NK-92 (cell line): ENCODE results near the gene UQCRC1.

Source experiments
- DNase-seq: peaks from one replicate; lab custom pipeline; 2025; ENCODE audit not compliant: unreplicated experiment; lab: John Stamatoyannopoulos, UW

Gene UQCRC1

DNA sequence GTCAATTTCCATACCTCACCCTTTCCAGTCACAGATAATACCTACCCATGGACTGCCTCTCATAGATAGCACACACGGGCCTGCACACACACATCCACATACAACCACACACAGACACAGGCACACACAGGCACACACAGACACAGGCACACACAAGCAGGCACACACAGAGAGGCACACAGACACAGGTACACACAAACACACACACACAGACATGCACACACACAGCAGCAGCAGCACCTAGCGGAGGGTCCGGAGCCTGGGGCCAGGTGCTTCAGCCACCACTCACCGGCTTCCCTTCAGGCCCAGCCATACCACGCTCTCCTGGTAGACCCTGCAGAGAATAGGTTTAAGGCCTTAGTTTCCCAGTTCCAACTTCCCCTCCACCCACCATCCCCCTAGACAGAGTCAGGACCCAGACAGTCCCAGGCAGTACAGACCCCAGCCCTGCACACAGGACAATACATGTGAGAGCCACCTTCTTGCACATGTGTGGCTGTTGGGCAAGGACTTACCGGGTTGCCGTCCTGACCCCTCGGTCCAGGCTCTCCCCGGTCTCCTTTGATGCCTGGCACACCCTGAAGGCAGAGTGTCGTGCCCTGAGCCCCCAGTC, 35.4 kb downstream of the UQCRC1 start:
- DNase-seq: no peak

DNA sequence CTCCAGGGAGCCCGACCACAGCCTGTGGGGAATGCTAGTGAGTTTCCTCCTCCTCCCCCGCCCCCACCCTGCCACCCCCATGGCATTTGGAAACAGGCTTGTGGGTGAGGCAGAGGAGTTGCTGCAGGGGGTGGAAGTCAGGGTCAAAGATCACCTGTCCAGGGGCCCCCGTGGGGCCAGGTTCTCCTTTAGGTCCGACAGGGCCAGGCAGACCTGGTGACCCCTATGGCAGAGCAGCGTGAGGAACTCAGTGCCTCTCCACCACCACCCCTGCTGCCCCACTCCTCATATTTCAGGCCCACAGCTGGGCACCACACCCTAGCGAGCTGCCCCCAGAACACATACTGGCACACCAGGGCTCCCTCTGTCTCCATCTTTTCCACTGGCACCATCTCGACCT, 36.9 kb downstream of the UQCRC1 start:
- no peak for DNase-seq

DNA sequence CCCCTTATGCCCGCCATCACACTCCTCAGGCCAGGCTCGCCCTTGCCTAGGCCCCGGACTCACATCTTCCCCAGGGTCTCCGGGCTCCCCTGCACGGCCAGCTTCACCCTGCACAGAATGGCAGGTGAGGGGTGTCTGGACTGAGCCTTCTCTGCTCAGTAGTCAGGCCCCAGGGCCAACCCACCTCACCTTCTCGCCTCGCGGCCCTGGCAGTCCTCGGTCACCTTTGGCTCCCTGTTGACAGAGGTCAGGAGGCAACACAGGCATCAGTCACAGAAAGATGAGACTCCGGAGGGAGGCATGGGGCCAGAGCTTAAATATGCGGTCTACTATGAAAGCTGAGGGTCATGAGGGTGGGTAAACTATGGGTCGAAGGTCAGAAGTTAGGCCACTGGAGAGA, 37.5 kb downstream of the UQCRC1 start:
- no peak for DNase-seq

DNA sequence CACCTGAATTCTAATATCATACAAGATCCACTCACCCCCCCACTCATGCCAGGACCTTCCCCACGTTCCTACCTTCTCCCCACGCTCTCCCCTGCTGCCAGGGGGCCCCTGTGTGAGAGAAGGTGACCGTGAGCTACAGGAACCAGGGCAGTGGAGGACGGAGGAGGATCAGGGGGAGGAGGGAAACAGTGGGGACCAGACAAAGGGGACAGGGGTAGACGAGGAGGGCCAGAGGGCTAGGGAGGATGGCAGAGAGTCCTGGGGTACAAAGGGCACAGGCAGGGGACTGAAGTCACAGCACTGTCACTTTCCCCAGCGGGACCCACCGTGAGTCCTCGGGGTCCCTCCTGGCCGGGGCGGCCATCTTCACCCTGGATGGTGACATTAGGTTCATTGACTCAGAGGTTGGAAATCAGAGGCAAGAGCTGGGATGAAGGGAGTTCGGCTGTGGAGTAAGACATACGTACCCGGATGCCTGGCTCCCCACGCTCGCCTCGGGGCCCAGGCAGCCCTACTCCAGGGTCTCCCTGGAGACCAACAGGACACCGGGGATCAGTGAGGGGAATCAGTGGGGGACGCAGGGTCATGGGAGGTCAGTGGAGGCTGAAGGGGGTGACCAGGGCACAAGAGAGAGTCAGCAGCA, 39.5 kb downstream of the UQCRC1 start:
- DNase-seq: no peak

DNA sequence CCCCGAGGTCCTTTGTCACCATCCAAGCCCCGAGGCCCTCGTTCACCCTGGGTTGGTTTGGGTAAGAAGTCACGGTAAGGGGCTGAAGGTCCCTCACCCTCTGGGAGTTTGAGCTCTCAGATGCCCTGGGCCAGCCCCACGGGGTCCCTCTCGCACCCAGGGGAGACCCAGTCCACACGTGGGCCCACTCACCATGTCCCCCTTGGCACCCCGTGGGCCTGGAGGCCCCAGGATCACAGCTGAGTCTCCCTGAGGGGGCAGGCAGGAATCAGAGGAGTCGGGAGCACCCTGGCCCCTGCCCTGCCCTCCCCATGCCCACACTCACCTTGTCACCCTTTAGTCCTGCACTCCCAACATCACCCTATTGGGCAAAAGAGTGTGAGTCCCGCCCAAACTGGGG, 40.0 kb downstream of the UQCRC1 start:
- no peak for DNase-seq

DNA sequence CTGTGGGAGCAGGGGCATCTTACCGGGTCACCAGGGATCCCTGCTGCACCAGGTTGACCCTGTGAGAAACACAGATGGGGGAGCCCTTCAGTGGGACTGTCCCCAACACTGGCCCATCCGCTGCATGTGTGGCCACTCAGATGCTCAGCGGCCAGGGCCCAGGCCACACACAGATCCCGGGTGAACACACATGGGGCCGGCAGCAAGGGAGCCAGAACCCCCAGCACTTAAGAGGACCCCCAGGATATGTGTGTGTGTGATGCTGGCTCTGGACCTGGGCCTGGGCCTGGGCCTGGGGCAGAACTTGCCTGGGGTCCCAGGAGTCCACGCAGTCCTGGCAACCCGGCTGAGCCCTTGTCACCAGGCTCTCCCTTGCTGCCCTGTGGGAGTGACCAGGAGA, 41.0 kb downstream of the UQCRC1 start:
- DNase-seq: no peak

DNA sequence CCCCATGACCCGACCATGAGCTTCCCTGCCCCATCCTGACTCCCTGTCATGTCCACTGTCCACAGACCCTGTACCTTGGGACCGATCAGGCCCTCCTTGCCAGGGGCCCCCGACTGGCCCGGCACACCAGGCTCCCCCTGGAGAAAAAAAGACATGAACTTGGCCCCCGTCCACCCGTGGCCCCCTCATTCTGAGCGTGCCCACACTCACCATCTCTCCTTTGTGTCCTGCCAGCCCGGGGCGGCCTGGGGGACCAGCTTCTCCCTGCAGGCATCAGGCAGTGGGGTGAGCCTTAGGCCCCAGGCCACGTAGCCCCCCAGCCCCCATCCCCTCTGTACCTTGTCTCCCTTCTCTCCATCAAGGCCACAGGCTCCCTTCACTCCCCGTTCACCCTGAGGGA, 41.9 kb downstream of the UQCRC1 start:
- DNase-seq: no peak

DNA sequence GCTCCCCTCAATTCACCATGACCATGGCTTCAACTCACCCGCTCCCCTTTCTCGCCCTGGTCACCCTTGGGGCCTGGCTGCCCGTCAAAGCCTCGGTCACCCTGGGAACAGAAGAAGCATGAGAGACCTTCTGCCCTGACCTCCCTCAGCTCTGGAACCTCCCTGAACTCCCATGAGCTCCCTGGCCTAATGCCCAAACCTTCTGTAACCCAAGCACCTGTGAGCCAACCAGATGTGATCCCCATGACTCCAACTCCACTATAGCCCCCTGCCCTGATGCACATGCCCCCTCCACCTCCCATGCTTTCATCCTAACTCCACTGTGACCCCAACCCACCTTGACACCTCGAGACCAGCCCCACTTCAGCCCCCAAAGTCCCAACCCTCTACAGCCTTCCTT, 42.4 kb downstream of the UQCRC1 start:
- no peak for DNase-seq

DNA sequence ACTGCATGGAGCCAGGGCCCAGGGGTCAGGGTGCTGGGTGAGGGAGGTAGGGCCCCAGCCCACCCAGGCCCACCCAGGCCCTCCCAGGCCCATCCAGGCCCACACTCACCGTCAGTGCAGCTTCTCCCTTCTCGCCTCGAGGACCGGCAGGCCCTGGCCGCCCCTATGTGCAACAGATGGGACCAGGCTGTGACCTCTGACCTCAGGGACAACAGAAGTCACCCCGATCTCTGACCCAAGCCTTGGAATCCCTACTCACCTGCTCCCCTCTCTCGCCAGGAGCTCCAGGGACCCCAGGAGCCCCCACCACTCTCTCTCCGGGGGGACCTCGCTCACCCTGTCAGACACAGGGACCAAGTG, 43.1 kb downstream of the UQCRC1 start:
- no peak for DNase-seq

DNA sequence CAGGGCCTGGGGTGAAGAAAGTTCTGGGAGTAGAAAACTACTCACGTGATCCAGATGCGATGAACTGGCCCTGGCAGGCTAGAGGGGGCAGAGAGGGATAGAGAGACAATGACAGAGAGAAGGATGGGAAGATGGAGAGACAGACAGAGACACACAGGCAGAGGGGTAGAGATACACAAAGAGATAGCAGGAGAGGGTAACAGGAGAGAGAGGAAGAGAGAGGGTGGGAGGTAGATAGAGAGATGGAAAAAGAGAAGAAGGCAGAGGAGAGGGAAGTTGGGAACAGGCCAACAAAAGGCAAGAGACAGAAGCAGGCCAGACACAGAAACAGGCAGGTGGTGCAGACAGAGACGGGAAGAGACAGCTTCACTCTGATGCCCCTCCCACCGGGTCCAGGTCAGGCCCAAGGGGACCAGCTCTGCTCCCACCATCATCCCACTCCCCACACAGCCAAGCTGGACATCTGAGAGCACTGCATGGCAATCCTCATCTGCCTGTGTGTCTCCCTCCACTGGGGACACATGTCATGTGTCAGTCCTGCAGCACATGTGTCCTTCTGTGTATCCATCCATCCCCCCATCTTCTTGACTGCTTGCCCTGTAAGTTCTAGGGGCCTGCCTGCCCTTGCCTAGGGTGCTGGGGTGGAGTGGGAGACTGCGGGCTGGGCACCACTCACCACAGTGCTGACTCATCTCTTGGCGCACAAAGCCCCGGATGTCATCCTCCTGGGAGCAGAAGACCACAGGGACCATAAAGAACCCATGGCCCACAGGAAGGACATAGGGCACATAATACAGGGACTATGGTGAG, 43.6 kb downstream of the UQCRC1 start:
- DNase-seq: no peak

DNA sequence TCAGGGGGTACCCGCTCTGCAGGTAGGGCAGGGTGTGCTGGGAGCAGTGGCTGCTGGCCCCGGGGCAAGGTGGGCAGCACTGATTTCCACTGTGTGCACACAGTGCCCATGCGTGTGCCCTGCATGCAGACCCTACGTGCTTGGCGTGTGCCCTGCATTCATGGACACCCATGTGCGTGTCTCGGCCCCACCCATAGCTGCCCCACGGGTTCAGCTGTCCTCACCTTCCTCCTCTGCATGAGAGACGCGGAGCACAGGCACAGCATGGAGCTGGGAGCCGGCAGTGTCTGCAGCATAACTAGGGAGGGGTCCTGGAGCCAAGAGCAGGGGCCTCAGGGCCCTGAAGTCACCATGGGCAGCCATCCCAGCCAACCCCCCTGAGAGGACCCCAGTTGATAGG, 44.3 kb downstream of the UQCRC1 start:
- DNase-seq: no peak

DNA sequence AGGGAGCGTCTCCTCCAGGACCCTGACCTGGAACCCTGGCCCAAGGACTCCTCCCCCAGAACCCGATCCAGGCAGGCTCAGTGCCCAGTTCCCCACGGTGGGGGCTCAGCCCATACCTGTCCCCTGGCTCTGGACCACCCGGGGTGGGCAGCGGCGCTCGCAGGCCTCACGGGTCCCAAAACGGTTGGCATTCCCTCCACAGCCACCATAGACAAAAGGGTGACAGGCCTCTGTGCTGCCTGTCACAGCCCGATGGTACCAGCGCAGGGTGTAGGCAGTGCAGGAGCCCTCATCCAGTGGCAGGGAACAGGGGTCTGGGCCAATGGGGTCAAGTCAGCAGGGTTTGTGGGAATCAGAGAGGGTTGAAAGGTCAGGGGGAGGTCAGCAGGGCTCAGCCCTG, 44.8 kb downstream of the UQCRC1 start:
- no peak for DNase-seq

DNA sequence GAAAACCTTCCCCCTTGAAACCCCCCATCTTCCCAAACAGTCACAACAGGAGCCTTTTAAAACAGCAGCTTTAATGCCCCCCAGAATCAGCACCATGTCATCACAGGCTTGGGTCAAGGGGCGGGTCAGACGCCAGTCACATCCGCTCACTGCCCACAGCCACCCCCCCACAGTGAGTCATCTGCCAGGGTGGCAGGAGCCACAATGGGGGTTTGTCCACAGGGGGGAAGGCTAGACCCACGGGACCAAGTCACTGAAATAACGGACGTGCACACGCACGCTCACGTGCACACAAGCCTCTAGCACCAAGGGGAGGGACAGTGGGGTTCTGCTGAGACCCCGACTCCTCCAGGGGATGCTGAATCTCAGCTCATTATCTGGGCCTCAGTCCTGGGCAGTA, 45.4 kb downstream of the UQCRC1 start:
- no peak for DNase-seq

DNA sequence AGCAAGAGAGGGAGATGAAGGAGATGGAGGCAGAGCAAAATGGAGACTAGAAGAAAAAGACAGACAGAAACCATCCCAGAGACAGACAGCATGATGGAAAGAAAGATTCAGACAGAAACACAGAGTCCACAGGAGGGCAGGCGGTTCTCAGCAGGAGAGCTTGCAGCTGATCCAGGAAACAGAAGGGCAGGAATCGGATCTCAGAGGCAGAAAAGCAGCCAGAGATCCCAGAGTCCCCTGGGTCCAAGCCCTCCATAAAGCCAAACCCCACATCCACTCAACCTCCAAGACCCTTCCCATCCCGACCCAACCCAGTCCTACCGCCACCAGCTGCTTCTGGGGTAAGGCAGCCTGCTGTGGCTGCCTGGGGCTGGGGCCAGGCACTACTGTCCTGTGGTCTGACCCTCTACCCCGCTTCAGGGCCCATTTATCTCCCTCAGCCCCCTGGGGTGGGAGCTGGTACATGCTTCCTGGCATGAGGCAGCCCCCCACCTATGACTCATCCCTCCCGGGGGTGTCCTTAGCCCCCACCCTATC, 46.0 kb downstream of the UQCRC1 start, which contains the start of gene UCN2:
Gene UCN2 (minus strand): TSS at position 400 of the 537 bp plus-strand sequence. CDS start 657 bp downstream, outside the sequence.
- DNase-seq: no peak

DNA sequence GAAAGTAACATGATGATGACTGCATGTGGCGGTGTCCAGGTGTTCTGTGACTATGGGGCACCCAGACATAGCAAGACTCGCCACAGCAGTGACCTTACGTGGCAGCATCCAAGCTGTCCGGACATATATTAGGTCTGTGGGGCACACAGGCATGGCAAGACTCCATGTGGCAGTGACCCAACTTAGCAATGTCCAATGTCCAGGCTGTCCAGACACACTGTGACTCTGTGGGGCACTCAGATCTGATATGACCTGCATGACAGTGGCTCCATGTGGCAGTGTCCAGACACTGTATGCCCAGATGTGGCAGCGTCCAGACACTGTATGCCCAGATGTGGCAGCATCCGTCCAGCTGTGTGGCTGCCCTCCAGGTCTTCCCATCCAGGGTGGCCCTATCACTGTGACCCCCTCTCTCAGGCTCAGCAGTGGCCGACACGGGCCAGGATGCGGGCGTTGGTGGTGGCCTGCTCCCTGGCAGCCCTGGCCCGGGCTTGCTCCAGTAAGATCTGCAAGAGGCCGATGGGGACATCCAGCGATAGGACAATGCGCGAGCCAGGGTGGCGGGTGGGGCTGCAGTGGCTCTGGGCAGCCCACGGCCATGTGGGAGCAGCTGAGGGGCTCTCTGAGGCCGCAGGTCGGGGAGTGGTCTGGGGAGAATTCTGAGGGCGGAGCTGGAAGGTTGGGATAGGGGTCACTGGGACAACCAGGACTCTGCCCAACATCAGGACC, 46.9 kb downstream of the UQCRC1 start:
- DNase-seq: no peak

DNA sequence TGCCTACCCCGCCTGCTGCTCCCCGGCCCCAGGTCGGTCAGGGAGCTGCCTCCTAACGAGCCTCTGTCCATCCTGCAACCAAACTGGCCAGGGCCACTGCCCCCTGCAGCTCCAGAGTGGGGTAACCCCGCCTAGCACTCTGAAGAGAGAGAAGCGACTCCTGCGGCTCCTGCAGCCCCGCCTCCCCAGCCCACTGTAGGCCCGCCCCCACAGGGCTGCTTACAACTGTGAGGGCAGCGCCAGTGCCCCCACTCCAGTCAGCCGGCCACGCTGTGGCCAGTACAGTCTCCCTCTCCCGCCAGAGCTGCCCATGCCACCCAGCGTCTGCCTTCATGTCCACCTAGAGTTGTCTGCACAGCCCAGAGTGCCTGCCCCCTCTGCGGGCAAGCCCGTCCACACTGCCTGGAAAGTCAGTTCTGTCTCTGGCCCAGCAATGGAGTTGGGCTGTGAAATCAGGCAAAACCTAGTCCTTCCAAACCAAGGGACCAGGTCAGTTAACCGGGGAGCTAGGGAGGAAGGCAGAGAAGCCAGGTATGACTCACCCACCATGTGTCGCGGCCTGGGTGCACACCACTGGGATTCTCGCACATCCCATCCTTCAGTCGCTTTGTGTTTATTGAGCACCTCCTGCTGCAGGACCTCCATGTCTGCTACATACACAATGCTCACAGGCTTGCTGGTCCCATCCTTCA, 48.3 kb downstream of the UQCRC1 start:
- no peak for DNase-seq

DNA sequence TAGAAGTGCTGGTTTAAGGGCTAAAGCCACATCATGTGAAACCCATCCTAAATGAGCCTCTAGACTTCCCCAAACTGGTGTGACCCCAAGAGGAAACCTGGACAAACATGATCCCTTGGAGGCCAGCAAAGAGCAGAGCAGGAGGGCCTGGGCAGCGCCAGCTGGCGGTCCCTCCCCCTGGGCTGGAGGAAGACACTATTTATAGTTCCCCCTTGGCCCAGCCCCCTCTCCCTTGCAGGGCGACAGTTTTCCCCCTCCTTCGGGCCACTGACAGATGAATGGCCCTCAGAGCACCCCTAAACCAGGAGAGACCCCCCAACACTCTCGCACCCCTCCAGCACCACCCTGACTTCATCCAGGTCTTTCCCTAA, 48.8 kb downstream of the UQCRC1 start:
- no peak for DNase-seq

DNA sequence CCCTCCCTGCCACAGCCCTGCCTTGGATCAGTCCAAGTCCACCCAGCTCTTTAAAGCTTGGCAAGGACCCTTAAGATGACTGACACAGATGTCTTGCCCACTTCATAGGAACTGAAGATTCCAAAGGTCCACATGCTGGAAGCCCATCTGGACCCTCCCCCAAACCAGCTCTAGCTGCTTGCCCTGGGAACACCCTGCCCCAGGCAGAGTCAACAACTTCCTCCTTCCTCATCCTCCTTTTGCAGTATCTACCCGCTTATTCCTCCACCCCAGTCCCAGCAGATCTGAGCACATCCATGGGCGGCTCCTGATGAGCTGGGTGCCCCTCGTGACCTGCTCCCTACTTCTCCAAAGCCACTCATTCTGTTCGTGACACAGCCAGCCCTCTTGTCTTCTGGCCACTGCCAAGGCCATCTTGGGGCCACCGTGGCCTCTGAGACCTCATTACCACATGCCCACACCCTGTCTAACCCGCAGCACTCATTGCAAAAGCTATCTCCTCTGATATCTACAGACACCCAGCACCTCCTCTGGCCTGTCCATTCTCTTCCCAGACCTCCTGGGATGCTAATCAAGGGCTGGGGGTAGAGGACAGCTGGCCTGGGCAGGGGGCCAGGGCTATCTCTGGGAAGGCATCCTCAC, 50.8 kb downstream of the UQCRC1 start:
- no peak for DNase-seq

DNA sequence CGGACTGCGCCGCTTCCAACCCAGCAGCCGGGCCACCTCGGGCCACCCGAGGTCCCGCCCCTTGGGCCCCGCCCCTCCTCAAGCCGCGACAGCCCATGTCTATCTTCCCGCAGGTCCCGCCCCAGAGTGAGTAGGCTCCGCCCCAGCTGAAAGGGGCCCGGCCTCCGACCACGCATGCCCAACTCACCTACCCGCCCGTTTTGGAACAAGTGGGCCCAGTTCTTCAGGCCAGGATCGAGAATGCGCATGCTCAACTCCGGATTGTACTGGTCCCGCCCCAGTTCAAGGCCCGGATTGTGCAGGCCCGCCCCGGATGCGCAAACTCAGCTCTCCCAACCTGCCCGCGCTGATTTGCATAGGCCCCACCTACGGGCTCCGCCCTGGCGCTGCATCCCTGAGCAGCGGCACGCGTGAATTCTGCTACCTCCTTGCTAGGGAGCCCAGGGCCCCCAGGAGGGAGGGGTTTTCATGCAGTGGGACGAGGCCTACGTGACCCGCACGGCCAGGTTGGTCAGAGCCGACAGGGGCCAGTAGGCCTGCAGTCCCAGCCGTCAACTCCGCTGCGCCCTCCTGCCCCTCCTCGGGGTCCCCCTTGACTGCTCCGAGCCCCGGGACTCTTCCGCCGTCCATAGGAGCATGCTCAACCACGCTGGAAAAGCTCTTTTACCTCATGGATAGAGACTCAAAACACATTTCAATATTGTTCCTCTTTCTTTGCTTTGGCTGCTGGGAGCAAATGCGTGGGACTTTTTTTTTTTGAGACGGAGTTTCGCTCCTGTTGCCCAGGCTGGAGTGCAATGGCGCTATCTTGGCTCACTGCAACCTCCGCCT, 52.4 kb downstream of the UQCRC1 start, which contains the start of gene PFKFB4:
Gene PFKFB4 (minus strand): TSS at position 8 of the 831 bp plus-strand sequence. CDS start 26 bp downstream, outside the sequence.
- peak; percentile 94 for DNase-seq
